Ishikawa (cell line): ENCODE measurements around the gene SPATA31C1.

Experiments used
- CEBPB ChIP-seq: IDR thresholded peaks from 2 replicates; pipeline ENCODE4 v1.6.1; 2012
- EP300 ChIP-seq: IDR thresholded peaks from 2 replicates; pipeline ENCODE4 v1.6.1; 2012; ENCODE audit warnings: borderline replicate concordance
- FOXM1 ChIP-seq: IDR thresholded peaks from 2 replicates; pipeline ENCODE4 v1.6.1; 2012; ENCODE audit warnings: low read depth, borderline replicate concordance
- RAD21 ChIP-seq: IDR thresholded peaks from 2 replicates; pipeline ENCODE4 v1.6.1; 2012; ENCODE audit warnings: low read depth
- TAF1 ChIP-seq: IDR thresholded peaks from 2 replicates; pipeline ENCODE4 v1.6.1; 2012; ENCODE audit warnings: low read depth, mild to moderate bottlenecking
- TCF12 ChIP-seq: IDR thresholded peaks from 2 replicates; pipeline ENCODE4 v1.6.1; 2012; ENCODE audit warnings: low read depth
- TEAD4 ChIP-seq: IDR thresholded peaks from 2 replicates; pipeline ENCODE4 v1.6.1; 2012
- YY1 ChIP-seq: IDR thresholded peaks from 2 replicates; pipeline ENCODE4 v1.6.1; 2012; ENCODE audit warnings: low read depth
- TF ChIP-seq, protein P1 (sequence below): IDR thresholded peaks from 2 replicates; pipeline ENCODE4 v1.6.1; 2012; ENCODE audit warnings: low read depth, mild to moderate bottlenecking
- TF ChIP-seq, protein P2 (sequence below): IDR thresholded peaks from 2 replicates; pipeline ENCODE4 v1.6.1; 2012

DNA sequence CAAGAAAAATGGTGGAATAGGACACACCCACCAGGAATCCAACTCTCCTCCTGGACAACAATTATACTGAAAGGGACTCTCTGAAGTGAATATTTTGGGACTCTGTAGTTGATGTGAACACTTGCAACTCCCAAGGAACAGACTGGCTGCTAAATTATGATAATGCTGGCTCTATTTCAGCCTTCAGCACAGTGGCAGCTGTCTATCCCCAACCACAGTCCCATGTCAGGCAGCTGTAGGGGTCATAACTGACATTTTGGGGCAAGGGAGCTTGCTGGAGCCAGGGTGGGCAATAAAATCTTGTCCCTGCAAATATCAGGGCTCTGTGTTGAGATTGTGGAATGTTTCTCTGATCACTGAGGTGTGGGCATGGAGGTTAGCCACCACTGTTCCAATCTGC lies 20.9 kb upstream of the SPATA31C1 start:
- no peak for TF ChIP-seq TCF12
- no peak for TF ChIP-seq RAD21
- TF ChIP-seq TAF1 = no peak
- no peak for TF ChIP-seq EP300
- no peak for TF ChIP-seq TEAD4
- no peak for TF ChIP-seq CEBPB
- TF ChIP-seq FOXM1 = no peak
- TF ChIP-seq, protein P1, sequence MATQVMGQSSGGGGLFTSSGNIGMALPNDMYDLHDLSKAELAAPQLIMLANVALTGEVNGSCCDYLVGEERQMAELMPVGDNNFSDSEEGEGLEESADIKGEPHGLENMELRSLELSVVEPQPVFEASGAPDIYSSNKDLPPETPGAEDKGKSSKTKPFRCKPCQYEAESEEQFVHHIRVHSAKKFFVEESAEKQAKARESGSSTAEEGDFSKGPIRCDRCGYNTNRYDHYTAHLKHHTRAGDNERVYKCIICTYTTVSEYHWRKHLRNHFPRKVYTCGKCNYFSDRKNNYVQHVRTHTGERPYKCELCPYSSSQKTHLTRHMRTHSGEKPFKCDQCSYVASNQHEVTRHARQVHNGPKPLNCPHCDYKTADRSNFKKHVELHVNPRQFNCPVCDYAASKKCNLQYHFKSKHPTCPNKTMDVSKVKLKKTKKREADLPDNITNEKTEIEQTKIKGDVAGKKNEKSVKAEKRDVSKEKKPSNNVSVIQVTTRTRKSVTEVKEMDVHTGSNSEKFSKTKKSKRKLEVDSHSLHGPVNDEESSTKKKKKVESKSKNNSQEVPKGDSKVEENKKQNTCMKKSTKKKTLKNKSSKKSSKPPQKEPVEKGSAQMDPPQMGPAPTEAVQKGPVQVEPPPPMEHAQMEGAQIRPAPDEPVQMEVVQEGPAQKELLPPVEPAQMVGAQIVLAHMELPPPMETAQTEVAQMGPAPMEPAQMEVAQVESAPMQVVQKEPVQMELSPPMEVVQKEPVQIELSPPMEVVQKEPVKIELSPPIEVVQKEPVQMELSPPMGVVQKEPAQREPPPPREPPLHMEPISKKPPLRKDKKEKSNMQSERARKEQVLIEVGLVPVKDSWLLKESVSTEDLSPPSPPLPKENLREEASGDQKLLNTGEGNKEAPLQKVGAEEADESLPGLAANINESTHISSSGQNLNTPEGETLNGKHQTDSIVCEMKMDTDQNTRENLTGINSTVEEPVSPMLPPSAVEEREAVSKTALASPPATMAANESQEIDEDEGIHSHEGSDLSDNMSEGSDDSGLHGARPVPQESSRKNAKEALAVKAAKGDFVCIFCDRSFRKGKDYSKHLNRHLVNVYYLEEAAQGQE = no peak
- no peak for TF ChIP-seq YY1
- TF ChIP-seq, protein P2, sequence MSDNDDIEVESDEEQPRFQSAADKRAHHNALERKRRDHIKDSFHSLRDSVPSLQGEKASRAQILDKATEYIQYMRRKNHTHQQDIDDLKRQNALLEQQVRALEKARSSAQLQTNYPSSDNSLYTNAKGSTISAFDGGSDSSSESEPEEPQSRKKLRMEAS = no peak
